HG02642 (cell line): ENCODE data around the gene ADCY2.

Experiments
- ATAC-seq: cut with Tn5 transposase; IDR thresholded peaks from one replicate; pipeline ENCODE4 v1.9.1; 2021; ENCODE audit warnings: mild to moderate bottlenecking; ENCODE audit not compliant: unreplicated experiment, poor library complexity

The ADCY2 gene

DNA sequence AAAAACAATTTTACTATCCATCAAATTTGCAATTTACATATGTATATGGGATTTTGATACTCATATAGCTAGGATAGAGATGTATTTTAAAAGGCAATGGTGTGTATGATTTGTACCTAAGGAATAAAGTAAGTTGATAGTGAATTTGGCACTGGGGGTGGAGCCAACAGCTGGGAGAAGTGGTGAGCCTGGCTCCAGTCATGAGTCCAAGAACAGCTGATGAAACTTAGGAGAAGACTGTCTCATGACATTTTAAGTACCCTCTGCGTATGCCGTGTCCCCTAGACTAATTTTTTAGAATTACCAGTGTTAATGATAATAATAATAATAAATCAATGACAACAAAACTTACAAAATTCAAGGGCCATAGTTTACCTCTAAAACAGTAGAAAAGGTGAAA, 181.4 kb downstream of the ADCY2 start:
- no peak for ATAC-seq

DNA sequence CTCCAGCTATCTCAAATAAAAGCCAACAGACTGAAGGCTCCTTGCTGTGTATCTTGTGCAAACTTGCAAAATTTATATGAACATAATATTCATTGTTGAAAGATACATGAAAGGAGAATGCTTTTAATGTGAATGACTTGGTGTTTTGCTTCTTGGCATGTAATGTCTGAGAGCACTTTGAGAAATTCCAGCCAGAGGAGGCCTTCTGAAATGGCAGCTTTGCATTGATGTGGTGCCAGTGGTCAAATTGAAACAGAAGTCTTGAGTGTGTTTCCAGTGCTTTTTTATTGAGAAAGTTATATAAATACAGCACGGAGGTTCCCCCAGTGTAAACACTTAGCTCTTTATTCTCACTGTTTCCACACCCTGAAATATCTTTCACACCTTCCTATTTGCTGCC, 182.1 kb downstream of the ADCY2 start:
- no peak for ATAC-seq

DNA sequence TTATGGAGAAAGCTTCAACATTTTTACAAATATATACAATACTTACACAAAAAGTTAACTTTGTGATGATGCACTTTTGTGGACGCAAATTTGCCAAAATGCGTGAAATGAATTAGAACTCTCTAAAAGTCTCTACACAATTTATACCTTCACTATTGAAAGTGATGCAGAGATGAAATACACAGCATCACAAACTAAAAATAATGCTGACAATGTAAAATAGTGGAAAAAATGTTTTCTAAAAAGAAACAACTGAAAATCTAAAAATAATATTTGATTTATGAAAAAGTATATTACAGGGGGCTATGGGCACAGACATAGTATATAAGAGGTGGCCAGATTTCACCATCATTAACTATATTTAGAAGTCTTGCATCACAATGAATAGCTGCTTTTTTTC, 188.8 kb downstream of the ADCY2 start:
- no peak for ATAC-seq

DNA sequence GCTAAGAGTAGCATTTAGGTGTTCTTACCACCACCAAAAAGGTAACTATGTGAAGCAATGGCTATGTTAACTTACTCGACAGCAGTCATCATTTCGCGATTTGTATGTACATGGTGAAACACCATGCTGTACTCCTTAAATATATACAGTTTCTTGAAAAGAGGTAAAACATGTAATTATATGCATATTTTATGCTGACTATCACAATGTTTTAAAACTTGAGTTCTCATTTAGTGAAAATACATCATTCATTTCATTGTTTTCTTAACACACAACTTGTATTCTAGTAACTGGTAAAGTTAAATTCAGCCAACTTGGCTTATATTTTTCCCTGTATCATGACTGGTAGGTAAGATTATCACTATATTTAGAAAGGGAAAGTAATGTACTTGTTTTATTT, 189.9 kb downstream of the ADCY2 start:
- no peak for ATAC-seq

DNA sequence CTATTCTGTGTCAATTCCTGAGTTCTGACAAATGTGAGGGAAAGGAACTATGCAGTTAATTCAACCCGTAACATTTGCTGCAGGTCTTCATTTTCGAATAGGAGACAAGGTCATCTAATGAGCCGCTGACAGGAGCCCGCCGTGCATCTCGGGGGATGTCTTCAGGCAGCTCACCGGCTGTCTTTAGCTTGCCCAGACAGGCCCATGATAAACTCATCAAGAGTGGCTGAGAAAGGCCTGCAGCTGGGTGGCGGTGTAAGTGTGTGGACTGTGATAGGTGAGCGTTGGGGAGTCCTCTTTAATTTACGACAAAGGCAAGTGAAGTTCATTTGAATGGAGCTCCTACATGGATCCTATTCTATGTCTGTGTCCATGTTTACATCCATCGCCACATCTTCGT, 190.5 kb downstream of the ADCY2 start:
- no peak for ATAC-seq

DNA sequence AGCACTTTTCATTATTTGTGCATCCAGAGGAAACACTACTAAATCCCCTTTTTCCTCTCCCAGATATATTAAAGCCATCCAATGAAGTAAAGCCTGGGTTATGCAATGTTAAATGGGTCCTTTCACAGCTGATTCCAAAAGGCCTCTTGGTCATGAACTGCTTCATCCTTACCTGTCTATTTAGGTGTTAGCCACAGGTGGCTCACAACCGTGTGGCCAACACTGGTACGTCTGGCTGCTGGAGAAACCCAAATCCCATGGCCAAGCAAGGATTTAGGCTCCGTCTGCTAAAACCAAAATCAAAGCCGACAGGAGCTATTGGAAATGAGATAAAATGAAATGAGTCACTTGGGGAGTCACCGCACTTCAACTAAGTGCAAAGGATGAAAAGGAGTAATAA, 193.9 kb downstream of the ADCY2 start:
- ATAC-seq, result no peak

DNA sequence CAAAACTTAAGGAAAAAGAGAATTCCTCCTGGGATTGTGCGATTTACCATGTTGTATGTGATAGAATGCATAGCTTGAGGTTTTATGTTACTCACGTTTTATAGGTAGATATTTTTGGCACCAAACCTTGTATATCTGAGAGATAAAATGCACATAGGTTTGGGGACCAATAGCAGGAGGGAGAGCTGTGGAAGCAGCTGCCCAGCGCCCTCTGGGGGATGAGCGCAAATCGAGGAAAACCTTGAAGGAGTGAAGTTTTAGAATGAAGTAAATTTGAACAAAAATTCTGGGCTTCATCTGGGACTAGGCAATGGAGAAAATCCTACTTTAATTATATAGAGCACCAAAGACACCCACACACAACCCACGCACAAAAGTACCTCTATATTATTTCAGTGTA, 197.0 kb downstream of the ADCY2 start:
- ATAC-seq, result no peak

DNA sequence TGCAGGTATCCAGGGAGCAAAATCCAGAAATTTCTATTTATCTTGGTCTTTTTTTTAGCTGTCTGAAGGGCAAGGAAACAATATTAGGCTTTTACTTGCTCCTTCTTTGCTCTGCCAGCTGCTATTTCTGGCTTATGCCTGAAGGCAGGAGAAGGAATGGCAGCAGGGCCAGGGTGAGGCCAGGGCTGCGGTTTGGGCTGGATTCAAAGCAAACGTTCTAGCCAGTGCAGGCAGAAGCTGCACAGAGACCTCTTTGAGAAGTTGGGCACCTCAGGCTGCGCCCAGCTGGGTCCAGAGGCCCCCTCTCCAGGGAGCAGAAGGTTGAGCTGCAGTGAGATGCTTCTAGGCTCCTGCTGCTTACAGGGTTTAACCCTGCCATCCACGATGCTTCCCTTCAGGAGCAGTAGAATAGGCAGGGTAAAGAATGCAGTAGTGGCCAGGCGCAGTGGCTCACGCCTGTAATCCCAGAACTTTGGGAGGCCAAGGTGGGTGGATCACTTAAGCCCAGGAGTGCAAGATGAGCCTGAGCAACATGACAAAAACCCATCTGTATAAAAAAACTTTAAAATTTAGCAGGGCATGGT, 201.2 kb downstream of the ADCY2 start:
- no peak for ATAC-seq

DNA sequence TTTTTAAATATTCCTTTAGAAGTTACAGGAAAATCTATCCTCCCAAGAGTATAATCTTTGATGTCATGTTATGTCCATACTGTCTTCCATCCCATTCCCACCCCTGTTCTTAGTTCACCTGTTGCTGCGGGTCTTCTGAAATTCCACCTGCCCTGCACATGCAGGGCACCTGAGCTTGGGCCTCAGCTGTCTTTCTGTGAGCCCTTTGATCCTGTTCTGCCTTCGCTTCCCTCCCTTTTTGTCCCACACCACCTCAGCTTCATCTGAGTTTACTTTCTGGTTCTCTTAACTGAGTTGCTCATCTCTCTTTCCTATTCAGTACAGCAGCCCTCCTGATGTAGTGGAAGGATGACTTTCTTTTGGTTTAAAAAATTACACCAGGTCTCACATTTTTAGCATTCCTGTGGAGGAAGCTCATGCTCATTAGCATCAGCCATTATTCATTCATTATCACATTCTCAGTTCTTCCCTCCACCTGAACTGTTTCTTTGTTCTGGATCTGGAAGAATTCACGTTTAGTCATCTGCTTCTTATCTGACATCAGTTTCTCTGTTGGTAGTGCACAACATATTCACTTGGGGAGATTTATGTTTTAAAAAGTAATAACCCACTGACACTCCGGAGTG, 211.0 kb downstream of the ADCY2 start:
- no peak for ATAC-seq

DNA sequence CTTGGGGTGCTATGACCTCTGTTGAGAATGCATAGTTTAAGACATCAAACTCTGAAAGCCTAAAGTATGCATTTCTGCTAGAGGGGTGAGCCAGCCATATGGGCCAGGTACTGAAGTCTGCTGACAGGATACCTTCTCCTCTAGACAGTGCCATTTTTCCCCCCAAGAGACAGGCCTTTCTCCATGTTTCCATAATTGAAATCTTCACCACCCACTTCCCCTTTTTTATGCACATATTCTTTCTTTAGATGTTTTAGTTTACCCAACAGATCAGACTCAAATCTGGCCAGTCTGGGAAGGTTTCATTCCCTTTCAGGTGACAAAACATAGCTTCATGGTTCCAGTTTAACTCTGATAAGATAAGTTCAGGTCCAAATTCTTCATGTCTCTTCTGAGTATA, 212.8 kb downstream of the ADCY2 start:
- ATAC-seq, result no peak

DNA sequence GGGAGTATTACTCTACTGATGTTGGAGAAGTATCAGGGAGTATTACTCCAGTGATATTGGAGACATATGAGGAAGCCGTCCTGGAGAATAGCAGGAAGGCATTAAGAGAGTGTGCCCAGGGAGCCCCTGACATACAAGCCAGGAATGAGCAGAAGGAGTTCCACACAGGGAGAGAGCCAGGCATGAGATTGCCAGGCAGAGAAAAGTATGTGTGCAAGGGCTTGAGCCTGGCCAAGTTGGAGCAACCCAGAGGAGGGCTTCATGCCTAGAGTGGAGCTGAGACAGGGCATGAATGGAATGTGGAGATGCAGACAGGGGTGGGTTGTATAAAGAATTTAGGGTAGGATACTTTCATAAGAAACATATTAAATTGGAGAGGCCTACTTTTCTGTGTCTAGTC, 213.8 kb downstream of the ADCY2 start:
- no peak for ATAC-seq

DNA sequence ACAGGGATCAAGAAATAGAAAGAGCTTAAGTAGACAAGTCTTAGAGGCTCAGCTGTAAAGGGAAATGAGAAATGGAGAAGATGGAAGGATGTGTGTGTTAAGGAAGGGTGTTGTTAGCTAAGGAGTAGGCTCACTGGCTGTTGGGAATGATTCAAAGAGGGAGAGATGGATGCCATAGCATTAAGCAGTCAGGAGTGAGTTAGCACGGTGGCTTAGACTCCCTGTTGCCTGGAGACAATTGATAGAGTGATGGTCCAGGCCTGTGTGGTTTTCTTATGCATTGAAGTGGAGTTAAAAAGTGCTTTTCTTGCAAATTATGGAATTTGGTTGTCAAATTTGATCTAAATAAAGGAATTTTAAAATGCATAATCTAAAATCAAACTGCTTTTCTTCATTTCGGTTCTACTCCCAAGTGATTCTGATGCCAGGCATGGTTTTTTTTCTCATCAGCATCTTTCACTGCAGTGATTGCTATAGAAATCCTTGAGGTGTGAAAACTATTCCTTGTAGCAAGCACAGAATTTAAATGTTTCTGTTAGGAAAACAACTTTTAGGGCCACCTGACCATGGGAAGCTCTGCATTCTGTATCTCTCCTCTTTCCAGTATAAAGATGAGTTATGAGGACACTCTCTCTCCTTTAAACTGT, 214.7 kb downstream of the ADCY2 start:
- no peak for ATAC-seq

DNA sequence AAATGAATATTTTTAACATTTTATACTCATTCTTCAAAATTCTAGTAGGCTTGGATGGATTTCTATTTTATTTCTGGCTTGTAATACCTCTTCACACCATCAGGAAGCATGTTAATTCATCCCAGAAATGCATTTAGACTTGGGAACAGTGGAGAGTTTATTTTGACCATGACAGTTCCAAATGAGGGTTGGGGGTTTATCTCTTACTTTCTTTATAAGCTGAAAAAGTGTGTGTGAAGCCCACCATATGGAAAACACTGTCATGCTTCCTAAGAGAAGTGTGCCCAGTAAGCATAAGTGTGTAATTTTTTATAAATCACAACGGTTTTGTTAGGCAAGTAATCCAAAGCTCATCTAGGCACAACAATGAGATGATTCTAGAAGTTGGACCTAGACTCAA, 215.6 kb downstream of the ADCY2 start:
- ATAC-seq, result no peak

DNA sequence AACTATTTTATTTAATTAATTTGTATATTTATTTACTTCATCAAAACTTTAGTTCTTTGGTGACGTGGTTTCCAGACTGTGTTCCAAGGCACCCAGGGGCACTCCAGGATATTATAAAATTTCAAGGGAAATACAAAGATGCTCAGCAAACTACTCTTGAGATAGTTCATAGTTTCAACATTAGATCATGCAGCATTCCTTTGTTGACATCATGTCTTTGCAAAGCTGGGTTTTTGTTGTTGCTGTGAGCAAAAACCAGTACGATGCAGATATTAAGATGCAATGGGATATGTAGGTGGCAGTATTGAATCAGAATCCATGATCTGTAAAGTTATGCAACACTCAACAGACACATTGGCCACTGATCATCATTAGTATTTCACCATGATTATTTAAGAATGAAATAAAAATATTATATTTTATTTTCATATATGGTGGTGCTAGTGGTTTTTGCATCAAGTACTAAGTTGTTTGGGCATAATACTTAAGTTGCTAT, 219.7 kb downstream of the ADCY2 start:
- ATAC-seq, result no peak

DNA sequence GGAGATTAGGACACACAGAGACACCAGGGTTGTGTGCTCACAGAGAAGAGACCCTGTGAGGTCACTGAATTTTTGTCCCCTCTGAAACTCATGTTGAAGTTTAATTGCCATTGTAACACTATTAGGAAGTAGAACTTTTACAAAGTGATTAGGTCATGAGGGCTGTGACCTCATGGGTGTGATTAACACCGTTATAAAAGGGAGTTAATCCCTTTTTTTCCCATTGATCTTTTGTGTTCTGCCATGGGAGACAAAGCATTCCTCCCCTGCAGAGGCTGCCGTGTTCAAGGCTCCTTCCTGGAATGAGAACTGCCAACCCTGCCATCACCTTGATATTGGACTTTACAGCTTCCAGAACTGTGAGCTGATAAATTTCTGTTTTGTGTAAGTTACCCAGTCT, 221.0 kb downstream of the ADCY2 start:
- ATAC-seq, result no peak

DNA sequence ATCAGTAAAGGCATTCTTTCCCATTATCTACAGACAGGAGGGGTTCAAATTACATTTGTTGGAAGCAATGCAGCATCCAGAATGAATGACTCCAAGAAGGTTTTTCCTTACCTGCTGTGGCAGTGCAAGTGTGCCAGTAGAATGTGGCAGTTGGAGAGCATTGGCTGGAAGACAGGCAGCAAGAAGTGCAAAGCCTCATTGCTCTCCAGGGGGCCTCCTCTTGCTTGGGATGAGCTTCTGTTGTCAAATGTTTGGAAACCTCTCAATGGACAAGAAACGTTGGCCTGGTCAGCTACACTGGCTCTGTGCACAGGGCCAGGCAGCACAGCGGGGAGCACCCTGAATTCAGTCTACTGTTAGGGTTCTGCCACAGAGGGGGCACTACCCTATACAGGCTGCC, 226.6 kb downstream of the ADCY2 start:
- ATAC-seq, result no peak

DNA sequence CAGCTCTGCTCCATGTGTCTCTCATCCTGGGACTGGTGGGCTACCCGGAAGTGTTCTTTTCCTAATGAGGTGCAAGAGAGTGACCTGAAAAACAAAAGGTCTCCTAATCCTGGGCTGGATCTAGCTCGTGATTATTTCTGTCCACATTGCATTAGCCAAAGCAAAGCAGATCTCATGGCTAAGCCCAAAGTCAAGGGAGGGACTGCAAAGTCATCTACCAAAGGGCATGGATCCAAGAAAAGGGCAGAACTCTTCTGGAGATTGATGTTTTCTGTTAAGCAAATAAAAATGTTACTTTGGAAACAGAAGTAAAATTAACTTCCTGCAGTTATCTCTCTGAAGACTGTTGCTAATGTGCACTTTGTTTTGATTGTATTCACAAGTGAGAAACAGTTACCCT, 229.8 kb downstream of the ADCY2 start:
- no peak for ATAC-seq

DNA sequence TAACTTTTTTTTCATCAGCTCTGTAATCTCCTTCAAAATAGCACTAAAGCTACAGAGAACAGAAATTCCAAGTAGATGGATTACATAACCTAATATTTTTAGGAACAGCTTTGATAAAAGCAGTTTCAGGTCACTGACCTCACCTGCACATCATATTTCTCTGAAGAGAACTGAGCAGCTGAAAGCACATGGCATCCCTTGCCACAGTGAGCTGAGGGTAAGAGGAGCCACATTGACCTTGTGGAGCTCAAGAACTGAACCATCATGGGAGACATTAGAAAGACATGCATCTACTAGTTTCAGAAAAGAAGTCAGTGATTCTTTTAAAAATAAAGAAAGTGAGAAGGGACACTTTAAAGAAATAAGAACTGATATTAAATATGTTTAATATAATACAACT, 232.3 kb downstream of the ADCY2 start:
- ATAC-seq, result no peak

DNA sequence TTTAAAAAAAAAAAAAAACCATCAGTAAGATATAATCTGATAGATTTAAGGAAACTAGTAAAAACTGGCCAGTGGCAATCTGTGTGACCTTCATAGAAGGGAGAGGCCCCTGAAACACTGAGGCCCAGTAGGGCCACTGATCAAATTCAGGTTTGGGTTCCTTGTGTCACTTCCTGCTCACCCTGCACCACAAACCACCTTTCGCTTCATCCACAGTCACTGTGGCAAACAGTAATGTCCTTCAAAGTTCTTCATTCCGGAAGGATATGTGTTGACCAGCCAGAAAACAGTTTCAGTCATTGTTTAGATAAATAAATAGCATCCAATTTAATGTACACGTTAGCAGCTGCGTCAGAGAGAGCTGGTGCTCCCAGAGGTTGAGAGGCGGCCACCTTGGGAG, 232.9 kb downstream of the ADCY2 start:
- no peak for ATAC-seq

DNA sequence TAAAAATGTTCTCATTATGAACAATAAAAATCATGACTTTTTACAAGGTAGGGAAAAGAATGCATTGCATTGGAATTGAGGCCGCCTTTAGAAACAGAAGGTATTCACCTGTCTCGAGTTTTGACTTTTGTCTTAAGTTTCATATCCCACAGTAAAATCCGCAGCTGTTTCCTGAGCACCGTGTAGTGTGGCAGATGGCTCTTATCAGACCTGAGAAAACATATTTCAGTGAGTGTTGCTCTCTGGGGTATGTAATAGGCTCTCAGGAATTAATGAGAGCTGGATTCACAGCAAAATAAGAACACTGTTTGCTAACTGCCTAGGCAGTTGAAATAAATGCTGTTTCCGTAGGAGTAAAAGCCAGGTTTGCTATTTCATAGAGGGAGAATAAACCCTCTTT, 233.6 kb downstream of the ADCY2 start:
- no peak for ATAC-seq

DNA sequence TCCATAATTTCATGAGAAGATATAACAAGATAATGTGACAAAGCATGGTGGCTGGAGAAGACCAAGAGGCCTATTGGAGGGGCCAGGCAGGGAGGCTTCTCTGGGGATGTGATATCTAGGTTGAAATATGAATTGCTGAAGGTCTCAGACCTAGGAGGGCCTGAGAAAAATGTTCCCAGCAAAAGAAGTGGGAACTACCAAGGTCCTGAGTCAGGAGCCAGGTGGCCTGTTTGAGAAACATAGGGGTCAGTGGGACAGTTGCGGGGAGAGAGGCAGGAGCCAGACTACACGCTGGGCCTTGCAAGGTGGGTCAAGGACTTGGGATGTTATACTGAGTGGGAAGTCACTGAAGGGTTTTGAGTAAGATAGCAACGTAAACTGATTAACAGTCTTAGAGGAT, 238.9 kb downstream of the ADCY2 start:
- no peak for ATAC-seq

DNA sequence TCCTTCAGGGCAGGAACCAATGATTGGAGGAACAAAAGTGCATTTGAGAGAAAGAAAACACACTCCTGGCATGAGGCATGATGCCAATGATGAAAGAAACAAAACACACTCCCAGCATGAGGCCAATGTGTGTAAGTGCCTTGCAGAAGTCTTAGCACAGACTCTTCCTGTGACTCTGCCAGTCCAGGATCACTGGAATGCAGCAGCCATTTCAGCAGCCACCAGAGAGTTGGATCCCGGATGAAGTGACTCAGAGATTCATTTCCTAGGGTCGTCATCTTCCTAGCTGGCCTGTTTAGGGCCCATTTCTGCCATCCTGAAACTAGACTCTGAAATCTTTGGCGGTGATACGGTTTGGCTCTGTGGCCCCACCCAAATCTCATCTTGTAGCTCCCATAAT, 242.5 kb downstream of the ADCY2 start:
- no peak for ATAC-seq
